Stimulated activated CD8-positive, alpha-beta memory T cell treated with anti-CD3 and anti-CD28 coated beads, Interleukin-4, amount 100 ng/mL, for 4 hours (primary cell): ENCODE data around the gene NANS.
A peak's percentile ranks its signal among the peaks of the same experiment; 100 is the strongest.
"Not testable (repeated sequence)": the region's sequence is repeated elsewhere in the genome, so short reads cannot be mapped to it uniquely, and the experiment has no call there.

ENCODE experiments used
- DNase-seq, 2 donors: peaks; one replicate each; pipeline ENCODE4 v3.0.0-alpha.2; 2020; ENCODE audit warnings: low read depth in 2 of 2, low spot score in 1 of 2

The NANS gene

DNA sequence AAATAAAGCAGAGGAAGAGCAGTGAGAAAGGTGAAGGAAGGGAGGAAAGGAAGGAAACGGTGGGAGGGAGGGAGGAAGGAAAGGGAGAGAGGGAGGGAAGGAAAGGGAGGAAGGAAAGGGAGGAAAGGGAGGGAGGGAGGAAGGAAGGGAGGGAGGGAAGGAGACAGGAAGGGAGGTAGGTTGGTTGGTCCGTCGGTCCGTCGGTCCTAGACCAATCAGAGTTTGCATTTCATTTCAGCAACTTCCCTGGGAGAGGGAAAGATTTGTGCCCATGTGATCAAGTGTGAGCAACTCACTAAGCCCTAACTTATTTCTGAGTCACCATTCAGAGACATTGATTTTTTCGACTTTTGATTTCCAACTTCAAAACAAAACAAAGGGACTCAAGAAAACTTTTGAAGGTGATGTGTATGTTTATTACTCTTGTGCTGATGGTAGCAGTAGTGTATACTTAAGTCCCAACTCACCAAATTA lies 18.8 kb downstream of the NANS start:
- DNase-seq: no peak

DNA sequence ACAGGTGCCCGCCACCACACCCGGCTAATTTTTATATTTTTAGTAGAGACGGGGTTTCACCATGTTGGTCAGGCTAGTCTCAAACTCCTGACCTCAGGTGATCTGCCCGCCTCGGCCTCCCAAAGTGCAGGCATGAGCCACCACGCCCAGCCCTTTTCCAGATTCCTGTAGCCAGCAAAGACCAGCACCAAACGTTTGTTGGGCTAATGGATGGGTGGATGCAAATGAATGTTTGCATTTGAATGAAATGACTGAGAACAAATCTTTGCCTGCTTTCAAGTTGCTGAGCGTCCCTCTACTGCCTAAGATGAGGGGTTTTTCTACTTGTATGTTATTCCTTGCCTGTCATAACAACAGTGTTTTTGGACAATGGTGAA lies 20.0 kb downstream of the NANS start:
- DNase-seq: not testable (repeated sequence)

DNA sequence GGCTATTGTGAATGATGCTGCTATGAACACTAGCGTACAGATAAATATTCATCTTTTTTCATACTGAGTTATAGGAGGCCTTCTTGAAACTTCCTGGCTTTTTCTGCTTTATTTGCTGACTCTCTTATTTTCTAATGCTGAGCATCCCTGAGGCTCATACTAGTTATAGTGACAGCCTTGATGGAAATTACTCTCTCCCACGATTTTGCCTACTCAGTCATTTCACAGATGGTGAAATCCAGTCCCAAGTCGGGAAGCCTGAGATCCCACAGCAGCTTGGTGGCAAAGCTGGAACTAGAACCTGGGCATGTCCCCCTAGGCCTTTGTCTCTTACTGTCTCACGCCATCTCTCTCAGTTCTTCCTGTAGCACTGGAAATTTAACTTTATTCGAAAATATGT lies 22.4 kb downstream of the NANS start:
- DNase-seq: no peak

DNA sequence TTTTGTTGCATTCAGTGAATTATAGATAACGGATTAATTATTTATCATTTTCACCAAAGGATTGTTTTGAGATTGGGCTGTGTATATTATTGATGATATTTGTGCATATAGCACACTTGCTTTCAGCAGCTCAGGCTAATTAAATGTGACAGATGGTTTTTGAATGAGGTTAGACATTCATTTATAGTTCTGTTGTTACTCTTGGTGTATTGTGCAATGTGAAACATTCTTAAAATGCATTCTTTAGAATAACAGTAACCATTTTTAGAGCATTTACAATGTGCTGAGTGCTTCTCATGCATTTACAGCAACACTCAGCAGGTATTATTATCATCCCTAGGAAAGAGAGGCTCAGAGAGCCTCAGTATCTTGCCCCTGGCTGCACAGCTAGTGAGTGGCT lies 23.8 kb downstream of the NANS start:
- no peak for DNase-seq

DNA sequence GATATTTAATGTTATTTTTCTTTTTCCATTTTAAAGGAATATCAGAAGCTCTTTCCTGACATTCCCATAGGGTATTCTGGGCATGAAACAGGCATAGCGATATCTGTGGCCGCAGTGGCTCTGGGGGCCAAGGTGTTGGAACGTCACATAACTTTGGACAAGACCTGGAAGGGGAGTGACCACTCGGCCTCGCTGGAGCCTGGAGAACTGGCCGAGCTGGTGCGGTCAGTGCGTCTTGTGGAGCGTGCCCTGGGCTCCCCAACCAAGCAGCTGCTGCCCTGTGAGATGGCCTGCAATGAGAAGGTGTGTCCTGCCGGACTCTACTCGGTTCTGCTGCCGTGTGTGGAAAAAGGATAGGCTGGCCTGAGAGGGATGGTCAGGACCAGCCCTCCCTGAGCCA lies 24.2 kb downstream of the NANS start:
- no peak for DNase-seq

DNA sequence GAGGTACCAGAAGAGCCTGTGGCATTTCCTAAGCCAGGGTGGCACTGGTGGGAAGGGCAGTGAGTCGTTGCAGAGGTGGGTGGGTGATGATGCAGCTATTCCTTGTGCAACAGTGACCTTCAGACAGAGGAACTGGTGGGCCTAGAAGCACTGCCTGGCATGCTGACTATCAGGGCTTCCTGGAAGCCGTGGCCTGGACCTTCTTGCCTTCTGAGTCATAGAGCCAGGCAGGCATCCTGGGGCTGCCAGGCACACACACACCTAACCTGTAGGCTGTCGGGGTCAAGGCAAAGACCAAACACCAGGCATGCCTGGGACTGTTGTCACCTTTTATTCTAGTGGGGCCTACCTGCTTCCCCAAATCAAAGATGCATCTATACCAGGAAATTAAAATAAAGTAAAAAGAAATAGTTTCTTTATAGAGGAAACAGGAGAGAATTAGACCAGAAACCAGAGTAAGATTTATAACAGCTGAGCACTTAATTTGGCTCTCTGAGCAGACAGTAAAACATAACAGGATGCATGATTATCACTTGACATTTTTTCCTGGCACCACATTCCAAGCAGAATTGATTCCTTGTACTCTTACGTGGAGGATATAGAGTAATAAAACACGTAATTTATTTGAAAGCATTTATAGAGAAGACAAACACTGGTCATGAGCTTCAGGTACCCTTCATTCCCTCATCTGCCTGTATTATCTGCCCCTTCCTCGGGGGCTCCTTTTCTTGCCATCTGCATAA lies 25.1 kb downstream of the NANS start:
- peak in 1 of 2 donors; percentile 17 for DNase-seq

DNA sequence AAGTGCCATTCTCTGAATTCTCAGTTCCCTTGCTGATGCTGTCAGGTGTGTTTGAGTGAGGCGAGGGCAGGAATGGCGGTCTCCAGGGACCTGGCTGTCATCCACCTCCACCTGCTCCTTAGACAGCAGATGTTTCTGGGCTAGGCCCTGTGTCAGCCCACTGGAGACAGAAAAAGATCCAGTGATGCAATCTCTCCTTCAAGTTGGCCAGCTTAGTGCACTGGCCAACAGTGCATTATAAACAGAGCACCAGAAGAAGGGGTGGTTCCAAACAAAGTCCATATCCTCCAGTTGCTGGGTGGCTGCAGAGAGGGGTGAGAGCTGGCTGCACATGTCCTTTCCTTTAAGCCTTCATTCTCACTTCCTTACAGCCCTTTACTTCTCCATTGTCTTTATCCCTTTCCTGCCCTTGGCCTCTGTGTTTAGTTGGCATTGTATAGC lies 26.5 kb downstream of the NANS start:
- DNase-seq: no peak

DNA sequence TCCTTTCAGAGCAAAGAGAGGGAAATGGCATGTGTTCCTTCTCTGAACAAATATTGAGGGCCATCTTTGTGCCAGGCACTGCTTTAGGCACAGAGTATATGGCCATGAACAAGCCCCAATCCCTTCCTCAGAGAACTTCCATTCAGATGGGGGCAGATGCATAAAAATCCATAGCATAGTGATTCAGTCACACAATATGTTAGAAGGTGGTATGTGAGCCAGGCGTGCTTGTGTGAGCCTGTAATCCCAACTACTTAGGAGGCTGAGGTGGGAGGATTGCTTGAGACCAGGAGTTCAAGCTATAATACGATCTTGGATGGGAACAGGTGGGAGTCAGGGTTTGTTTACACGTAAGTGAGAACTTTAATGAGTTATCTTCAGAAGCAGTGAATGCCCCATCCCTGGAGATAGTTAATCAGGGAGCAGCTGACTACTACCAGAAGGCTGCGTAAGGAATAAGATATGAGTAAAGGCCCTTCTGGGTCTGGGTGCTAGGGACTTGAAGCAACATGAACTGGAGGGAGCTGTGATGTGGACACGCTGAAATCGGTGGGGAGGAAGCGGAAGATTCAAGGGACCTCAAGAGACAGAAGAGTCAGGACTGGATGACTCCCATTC lies 27.1 kb downstream of the NANS start:
- DNase-seq: no peak

DNA sequence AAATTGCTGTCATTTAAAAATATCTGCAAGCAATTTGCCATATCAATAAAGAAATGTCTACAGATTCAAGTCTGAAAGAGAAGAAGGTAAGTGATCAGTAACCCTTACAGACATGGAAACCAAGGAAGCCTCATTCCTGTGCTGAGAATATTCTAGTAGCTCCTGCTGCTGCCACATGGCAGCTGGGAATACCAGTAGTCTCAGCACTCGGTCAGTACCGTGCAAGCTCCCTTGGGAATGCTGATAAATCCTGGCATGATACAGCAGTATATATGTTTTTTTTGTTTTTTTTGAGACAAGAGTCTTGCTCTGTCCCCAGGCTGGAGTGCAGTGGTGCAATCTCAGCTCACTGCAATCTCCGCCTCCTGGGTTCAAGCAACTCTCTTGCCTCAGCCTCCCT lies 27.9 kb downstream of the NANS start:
- DNase-seq: no peak

DNA sequence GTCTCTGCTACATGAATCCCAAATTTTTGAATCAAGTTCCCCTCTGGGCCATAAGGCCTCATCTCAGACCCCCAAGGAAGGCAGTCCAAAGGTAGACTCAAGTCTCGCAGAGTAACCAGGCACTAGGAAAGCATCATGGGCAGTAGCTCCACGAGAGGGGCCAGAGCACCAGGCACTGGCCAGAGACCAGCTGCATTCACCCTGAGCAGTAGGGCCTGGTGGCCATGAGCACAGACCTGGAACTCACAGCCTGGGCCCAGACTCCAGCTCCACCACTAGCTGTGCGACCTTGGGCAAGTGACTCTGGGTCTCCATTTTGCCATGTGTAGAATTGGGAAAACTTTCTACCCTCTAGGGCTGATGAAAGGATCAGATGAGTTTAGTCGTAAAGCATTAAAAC lies 28.5 kb downstream of the NANS start:
- DNase-seq: no peak

DNA sequence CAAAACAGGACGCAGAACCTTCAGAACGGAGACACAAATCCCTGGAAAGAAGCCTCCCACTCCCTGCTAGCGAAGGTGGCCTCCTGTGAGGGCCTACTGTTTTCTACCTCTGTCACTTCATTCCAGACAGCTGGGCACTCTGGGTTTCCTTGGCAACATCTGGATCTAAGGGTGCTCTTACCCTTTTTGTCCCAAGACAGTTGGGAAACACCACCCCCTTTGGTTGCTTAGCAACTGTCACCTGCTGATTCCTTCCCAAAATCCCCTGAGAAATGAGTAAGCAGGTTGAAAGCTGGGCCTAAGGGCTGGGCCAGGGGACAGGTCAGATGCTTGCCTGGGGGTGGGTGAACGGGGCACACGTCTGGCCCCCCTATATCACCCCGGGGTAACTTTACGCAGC lies 29.4 kb downstream of the NANS start:
- no peak for DNase-seq

DNA sequence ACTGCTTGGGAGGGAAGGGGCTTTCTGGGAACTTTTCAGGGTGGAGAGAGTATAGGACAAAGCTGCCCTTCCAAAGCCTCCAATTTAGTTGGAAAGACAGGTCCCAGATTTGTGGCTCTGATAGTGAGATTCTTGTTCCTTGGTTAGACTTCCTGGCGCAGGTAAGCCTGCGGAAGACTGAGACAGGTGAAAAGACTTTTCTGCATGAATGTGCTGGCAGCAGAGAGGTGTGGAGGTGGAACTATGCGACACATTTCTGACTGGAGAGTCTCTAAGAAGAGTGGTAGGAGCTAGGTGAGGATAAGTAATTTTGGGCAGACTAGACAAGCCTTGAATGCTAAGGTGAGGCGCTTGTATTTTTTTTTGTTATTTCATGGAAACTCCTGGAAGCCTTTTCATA lies 29.9 kb downstream of the NANS start:
- no peak for DNase-seq

DNA sequence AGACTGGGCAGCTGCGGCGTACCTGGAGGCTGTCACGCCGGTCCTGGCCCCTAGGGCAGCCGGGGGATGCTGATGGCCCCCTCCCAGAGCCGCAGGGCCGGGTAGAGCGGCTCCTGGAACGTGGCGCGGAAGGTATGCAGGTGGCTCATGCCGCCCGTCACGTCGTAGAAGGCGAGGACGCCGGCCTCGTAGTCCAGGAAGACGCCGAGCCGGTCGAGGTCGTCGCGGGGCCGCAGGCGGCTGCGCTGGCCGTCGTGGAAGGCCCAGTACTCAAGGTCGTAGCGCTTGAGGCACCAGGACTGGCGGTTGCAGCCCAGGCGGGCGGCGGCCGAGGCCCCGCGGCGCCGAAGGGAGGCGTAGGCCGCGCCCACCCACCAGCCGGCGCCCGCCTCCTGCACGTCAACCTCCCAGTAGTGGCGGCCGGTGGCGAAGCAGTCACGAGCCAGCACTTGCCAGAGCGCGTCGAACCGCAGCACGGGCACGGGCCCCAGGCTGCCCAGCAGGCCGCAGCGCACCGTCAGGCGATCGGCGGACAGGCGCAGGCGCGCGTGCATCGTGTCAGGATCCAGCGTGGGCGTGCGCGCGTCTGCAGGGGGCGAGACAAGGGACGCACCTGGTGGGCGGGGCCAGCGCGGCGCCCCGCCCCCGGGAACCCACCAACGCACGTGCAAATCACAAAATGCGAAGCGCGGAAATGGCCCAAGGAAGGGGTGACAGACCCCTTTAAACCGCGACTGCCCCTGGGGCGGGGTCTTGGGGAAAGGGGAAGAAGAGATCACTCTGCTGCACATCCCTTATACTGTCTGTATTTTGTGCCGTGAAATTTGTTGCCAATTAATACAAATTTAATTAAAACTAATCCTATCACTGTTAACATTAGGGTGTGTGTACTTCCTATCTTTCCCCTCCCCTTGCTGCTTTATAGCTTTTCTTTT lies 31.2 kb downstream of the NANS start:
- DNase-seq: peak in 1 of 2 donors; percentile 15

DNA sequence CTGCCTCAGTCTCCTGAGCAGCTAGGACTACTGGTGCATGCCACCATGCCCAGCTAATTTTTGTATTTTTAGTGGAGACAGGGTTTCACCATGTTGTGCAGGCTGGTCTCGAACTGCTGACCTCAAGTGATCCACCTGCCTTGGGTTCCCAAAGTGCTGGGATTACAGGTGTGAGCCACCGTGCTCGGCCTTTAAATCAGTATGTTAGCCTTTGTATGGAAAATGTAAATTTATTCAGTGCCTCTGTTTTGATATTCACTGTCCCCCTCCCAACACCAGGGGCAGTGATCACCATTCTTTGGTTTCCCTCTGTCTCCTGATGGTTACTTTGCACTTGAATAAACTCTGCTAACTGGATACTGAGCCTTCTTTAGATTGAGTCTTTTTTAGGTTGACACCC lies 34.1 kb downstream of the NANS start:
- not testable (repeated sequence) for DNase-seq

DNA sequence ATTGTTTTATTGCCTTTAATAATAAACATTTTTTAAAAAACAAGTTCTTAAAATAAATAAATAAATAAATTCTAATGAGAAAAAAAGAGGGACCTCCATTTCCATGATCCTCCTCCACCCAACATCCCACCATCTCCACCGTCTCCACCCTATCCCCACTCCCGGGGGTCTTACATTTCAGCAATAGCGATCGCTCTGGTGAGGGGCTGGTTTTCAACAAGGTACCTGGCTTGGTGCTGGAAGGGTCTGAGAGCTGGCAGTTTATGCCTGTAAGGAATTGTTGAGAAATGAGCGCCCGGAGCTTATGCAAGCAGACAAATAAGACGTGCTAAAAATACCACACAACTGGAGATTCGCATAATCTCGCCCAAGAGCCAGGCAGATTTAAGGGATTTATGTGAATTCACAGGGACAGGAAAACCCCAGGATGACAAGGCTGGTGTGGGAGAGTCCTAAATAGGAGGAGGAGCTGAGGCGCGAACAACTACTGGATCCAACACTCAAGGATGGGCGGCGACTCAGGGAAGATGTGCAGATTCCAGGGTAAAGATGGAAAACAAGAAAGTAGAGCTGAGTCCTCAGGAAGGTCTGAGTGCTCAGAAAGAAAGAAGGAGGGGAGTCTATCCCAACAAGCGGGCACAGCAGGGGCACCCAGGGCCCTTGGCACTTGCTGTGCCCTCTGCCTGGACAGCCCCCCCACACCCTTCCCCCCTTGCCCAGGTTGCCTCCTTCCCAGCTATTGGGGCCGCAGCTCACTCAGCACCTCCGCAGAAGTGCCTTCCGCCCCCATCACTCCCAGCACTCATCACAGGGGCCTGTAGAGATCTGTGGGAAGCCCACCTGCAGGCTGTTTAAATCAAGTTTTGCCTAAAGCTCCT lies 35.4 kb downstream of the NANS start:
- DNase-seq: no peak

DNA sequence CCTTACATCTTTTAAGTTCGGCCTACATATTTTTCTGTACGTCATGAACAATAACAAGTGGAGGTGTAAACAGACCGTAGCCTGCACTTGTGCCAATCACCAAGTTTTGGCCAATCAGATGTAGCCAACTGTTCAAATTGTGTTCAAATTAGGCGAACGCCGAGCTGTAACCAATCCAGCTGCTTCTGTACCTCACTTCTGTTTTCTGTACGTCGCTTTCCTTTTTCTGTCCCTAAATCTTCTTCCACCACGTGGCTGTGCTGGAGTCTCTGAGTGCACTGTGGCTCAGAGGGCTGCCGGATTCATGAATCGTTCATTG lies 36.0 kb downstream of the NANS start:
- DNase-seq: no peak

DNA sequence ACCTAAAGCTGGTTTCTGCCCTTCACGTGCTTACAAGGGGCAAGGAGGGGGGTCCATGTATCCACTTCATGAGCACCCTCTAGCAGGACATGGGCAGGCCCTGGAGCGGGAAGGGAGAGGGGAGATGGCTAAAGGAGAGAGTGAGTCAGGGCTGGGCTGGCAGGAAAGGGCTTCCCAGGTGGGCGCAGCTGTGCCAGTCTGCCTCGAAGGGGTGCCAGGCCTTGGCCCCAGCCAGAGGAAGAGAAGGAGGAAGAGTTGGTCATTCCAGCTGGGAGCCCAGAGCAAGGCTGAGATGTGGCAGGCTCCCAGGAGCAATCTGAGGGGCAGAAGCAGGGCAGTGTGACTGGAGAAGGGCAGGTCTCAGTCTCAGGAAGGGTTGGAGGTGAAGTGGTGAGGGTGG lies 37.8 kb downstream of the NANS start:
- no peak for DNase-seq

DNA sequence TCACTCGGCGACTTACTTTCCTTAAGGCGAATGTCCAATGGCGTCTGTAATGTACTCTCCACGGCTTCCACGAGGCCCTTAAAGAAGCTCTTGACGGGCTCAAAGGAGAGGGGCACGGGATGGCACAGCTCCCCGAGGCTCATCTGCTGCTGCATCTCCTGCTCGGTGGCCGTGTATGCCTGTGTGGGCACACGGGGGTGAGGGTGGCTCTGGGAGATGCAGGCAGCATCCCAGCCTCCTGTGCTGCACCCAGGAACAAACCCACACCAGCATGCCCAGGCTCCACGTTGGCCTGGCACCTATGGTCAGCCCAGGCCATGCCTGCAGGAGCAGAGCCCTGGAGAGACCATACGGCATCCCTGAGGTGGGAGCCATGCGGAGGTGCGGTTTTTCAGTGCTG lies 38.3 kb downstream of the NANS start:
- no peak for DNase-seq

DNA sequence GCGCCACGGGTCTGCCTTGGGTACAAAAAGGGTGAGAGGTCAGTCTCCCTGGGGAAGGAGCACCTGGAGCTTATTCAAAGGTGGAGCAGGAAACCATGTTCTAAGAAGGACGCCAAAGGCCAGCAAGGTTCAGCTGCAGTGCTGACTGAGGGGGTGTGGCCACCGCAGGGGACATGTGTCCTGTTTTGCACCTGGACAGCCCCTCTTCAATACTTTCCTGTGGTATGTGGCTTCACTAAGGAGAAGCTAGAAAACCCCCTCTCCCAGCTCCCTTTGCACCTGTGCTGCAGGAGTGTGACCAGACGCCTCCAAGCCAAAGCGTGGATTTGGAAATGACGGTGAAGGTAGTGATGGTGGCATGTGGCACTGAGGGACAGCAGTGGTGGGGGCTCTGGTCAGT lies 38.9 kb downstream of the NANS start:
- no peak for DNase-seq

DNA sequence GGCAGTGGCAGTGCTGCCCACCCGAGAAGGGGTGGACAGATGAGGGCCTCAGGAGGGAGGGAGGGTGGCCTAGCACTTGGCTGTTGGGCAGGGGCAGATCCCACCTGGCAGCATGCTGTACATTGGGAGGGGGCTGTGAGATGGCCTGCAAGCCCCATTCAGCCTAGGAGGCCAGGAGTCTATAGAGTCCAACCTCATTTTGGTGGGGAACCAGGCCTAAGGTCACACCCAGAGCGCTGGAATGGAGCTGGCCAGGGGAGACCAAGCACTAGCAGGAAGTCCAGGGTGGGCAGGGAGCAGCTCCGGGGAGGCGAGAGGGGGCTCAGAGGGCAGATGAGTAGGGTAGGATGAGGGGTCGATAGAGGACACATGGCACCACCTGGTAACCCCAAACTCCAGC lies 39.6 kb downstream of the NANS start:
- no peak for DNase-seq

DNA sequence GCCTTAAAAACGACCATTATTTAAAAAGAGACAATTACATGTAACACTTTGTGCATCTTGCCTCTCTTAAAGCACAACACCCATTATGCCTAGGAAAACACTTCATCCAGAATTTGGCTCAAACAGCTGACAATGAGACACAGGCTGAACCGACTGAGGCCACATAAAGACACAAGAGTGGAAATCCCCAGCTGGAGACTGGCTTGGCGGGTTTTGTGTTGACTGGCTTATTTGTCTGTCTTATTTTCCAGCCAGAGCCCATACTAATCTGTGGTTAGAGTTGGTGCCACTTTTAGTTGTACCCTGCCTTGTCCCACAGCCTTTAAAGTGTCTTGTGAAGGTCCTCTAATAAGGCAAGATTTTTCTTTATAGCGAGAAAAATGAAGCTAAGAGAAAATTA lies 41.3 kb downstream of the NANS start:
- no peak for DNase-seq
